ENCODE data around the gene KCNK4. TPM values are rescaled to one million over a fixed set of nuclear protein-coding genes. Genes with fewer than 3 reads are reported as not detected.
A peak's percentile ranks its signal among the peaks of the same experiment; 100 is the strongest.

The KCNK4 gene
- total RNA-seq, 1 donor from 2014 or later, result not detected

DNA sequence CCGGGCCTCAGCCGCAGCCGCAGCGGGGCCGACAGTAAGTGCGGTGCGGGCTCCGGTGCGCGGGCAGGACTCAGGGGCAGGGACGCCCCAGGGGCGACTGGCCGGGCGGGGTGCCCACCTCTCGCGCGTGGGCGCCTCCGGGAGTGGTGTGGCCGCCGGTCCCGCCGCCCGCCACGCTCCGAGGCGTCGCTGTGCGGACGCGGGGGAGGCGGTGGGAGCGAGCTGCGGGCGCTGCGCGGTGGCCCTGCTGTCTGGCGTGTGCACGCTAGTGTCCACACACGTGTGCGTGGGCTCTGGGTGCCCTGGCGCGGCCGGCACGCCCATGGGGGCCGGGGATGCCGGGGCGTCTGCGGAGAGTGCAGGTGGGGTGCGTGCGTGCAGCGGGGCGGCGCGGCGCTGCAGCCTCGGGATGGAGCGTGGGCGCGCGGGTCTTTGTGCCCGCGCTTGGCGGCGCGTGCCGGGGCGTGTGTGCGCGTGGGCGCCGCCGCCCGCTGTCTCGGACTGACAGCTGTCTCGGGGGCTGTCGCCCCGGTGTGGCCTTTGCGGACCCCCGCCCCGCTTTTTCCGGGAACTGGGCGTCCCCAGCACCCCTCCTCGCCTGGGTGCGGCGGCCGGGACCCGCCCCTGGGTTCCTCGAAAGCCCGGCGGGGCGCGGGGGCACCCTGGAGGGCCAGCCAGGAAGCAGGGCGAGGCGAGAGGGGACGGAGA lies 804 bp downstream of the KCNK4 start:
- Mint-ChIP-seq H3K27ac (no peak overlapping the region), H3K4me3 (no peak overlapping the region), H3K9me3 (peaks cover 2% of the 10 kb centered on the region), H3K36me3 (peaks cover 4% of the 10 kb centered on the region), H3K4me1 (peaks cover 9% of the 10 kb centered on the region), H3K27me3 (ENCODE audit: insufficient read depth, low read depth) (peaks cover 62% of the 10 kb centered on the region)
- no peak overlapping the region for H2AFZ ChIP-seq (replicated peaks)
- no peak overlapping the region for H3K27ac ChIP-seq
- no peaks in the 10 kb centered on the region for H3K36me3 ChIP-seq
- peak overlapping the region; percentile 44 for H3K4me3 ChIP-seq
- H3K9ac ChIP-seq, result no peak overlapping the region
- H3K9me3 ChIP-seq (ENCODE audit: low read depth), result no peaks in the 10 kb centered on the region
- no peak for DNase-seq (ENCODE audit: low spot score)
- TF ChIP-seq EZH2phosphoT487 (IDR thresholded peaks at IDR 0.05), result peak; percentile 83
- TF ChIP-seq, protein P1, sequence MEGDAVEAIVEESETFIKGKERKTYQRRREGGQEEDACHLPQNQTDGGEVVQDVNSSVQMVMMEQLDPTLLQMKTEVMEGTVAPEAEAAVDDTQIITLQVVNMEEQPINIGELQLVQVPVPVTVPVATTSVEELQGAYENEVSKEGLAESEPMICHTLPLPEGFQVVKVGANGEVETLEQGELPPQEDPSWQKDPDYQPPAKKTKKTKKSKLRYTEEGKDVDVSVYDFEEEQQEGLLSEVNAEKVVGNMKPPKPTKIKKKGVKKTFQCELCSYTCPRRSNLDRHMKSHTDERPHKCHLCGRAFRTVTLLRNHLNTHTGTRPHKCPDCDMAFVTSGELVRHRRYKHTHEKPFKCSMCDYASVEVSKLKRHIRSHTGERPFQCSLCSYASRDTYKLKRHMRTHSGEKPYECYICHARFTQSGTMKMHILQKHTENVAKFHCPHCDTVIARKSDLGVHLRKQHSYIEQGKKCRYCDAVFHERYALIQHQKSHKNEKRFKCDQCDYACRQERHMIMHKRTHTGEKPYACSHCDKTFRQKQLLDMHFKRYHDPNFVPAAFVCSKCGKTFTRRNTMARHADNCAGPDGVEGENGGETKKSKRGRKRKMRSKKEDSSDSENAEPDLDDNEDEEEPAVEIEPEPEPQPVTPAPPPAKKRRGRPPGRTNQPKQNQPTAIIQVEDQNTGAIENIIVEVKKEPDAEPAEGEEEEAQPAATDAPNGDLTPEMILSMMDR (IDR thresholded peaks at IDR 0.05), result no peak
- peak; percentile 92 for TF ChIP-seq EZH2 (IDR thresholded peaks at IDR 0.05)
- peak overlapping the region; percentile 85 for H3K4me2 ChIP-seq
- no peaks in the 10 kb centered on the region for H3F3A ChIP-seq (ENCODE audit: low read depth)
- H4K20me1 ChIP-seq (ENCODE audit: low read depth), result peaks cover 31% of the 10 kb centered on the region
- no peaks in the 10 kb centered on the region for H3K79me2 ChIP-seq (ENCODE audit: low read depth)
- peaks cover 85% of the 10 kb centered on the region for H3K27me3 ChIP-seq
- H3K4me1 ChIP-seq, result peaks cover 9% of the 10 kb centered on the region

DNA sequence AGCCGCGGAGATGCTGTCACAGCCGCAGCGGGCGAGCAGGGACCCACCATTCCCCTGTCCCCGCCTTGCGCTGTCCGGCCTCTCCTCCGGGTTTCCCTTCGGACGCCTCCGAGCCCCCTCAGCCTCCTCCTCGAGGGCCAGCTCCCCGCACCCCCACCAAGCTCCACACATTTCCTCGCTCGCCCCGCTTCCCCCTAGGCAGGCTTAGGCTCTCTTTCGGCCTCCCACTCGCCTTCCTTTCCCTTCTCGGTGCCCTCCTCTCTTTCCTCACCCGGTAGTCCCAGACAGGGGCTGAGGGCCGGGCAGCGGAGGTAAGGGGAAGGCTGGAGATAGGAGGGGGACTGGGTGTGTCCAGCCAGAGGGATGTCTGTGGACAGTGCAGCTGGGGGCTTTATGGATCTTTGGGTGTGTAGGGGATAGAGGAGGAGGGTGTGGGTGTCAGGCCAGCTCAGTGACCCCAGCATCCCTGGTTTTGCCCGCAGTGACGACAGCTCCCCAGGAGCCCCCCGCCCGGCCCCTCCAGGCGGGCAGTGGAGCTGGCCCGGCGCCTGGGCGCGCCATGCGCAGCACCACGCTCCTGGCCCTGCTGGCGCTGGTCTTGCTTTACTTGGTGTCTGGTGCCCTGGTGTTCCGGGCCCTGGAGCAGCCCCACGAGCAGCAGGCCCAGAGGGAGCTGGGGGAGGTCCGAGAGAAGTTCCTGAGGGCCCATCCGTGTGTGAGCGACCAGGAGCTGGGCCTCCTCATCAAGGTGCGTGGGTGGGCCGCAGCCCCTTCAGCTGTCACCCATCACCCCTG lies 1.6 kb downstream of the KCNK4 start:
- Histone ChIP-seq H3K9me3 (ENCODE audit: low read depth) (no peaks in the 10 kb centered on the region), H3K4me1 (peaks cover 9% of the 10 kb centered on the region), H3K36me3 (no peaks in the 10 kb centered on the region), H3K4me3 (peak overlapping the region; percentile 44), H3K27me3 (peaks cover 92% of the 10 kb centered on the region), H3K4me2 (peak overlapping the region; percentile 85), H4K20me1 (ENCODE audit: low read depth) (peaks cover 33% of the 10 kb centered on the region), H3F3A (ENCODE audit: low read depth) (no peaks in the 10 kb centered on the region), H2AFZ (replicated peaks) (no peak overlapping the region), H3K9ac (no peak overlapping the region), H3K79me2 (ENCODE audit: low read depth) (no peaks in the 10 kb centered on the region), H3K27ac (no peak overlapping the region)
- TF ChIP-seq EZH2 (IDR thresholded peaks at IDR 0.05) (peak; percentile 86), EZH2phosphoT487 (IDR thresholded peaks at IDR 0.05) (peak; percentile 96)
- TF ChIP-seq, protein P1 (IDR thresholded peaks at IDR 0.05), result no peak
- Mint-ChIP-seq H3K36me3 (peaks cover 4% of the 10 kb centered on the region), H3K9me3 (peaks cover 2% of the 10 kb centered on the region), H3K27ac (no peak overlapping the region), H3K27me3 (ENCODE audit: insufficient read depth, low read depth) (peaks cover 68% of the 10 kb centered on the region), H3K4me1 (peaks cover 10% of the 10 kb centered on the region), H3K4me3 (peak overlapping the region; percentile 64)
- DNase-seq (ENCODE audit: low spot score), result peak; percentile 42

DNA sequence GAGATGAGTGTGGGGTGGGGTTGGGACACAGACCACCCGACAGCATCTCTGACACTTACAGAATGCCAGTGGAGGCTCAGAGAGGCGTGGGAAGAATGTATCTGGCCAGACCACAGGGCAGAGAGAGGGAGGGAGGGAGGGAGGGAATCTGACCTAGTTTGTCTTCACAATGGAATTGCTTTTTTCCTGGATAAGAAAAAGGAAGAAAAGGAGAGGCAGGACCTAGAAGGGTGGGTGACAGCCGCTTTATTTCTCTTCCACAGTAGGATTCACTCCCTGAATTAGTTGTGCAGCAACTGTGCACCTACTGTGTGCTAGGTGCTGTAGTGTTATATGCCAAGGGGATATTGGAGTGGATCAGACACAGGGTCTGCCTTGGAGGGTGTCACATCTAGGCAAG lies 3.7 kb downstream of the KCNK4 start:
- H3K9me3 Mint-ChIP-seq, result peaks cover 2% of the 10 kb centered on the region

More for the DNA sequence above, 3.7 kb downstream of the KCNK4 start:
- no peak overlapping the region for H3K4me3 ChIP-seq
- no peak for TF ChIP-seq EZH2 (IDR thresholded peaks at IDR 0.05)
- TF ChIP-seq EZH2phosphoT487 (IDR thresholded peaks at IDR 0.05), result no peak
- TF ChIP-seq, protein P1 (IDR thresholded peaks at IDR 0.05), result no peak
- H2AFZ ChIP-seq (replicated peaks), result no peak overlapping the region
- H3K4me1 ChIP-seq, result peaks cover 17% of the 10 kb centered on the region
- H3K36me3 Mint-ChIP-seq, result peaks cover 4% of the 10 kb centered on the region
- H3K4me3 Mint-ChIP-seq, result no peak overlapping the region
- peaks cover 8% of the 10 kb centered on the region for H3F3A ChIP-seq (ENCODE audit: low read depth)
- H3K79me2 ChIP-seq (ENCODE audit: low read depth), result no peaks in the 10 kb centered on the region
- H3K27ac Mint-ChIP-seq, result no peak overlapping the region
- no peak overlapping the region for H3K4me2 ChIP-seq
- peaks cover 100% of the 10 kb centered on the region for H3K27me3 ChIP-seq
- H3K9ac ChIP-seq, result no peak overlapping the region
- no peaks in the 10 kb centered on the region for H3K36me3 ChIP-seq
- no peaks in the 10 kb centered on the region for H3K9me3 ChIP-seq (ENCODE audit: low read depth)
- H3K27ac ChIP-seq, result no peak overlapping the region
- H3K27me3 Mint-ChIP-seq (ENCODE audit: insufficient read depth, low read depth), result peaks cover 79% of the 10 kb centered on the region
- peaks cover 13% of the 10 kb centered on the region for H3K4me1 Mint-ChIP-seq
- DNase-seq (ENCODE audit: low spot score), result peak; percentile 20
- H4K20me1 ChIP-seq (ENCODE audit: low read depth), result peaks cover 50% of the 10 kb centered on the region

Measured in neural progenitor cell (in vitro differentiated cells).